Measurements from ENCODE around the gene BCAR3.
"Not testable (repeated sequence)": the region's sequence is repeated elsewhere in the genome, so short reads cannot be mapped to it uniquely, and the experiment has no call there.

Gene BCAR3

GRCh38 chr1:93573940-93574469, 107.6 kb downstream of the BCAR3 start:
- DNase-seq: no peak

- no peak for DNase-seq
Observed at GRCh38 chr1:93571623-93572310, 109.9 kb downstream of the BCAR3 start.

- no peak for DNase-seq
Observed at GRCh38 chr1:93569489-93569888, 112.1 kb downstream of the BCAR3 start.

- no peak for DNase-seq
Observed at GRCh38 chr1:93567255-93567918, 114.2 kb downstream of the BCAR3 start.

GRCh38 chr1:93566227-93566626, 115.4 kb downstream of the BCAR3 start:
- DNase-seq: no peak

- no peak for DNase-seq
Observed at GRCh38 chr1:93565496-93566206, 116.0 kb downstream of the BCAR3 start.

GRCh38 chr1:93559695-93560094, 121.9 kb downstream of the BCAR3 start:
- no peak for DNase-seq

GRCh38 chr1:93559045-93559444, 122.6 kb downstream of the BCAR3 start:
- DNase-seq: no peak

GRCh38 chr1:93556291-93556690, 125.3 kb downstream of the BCAR3 start:
- DNase-seq: no peak

- no peak for DNase-seq
Observed at GRCh38 chr1:93554883-93555872, 126.5 kb downstream of the BCAR3 start.

GRCh38 chr1:93553886-93554490, 127.6 kb downstream of the BCAR3 start:
- not testable (repeated sequence) for DNase-seq

GRCh38 chr1:93552741-93553455, 128.7 kb downstream of the BCAR3 start:
- no peak for DNase-seq

- DNase-seq: no peak
Observed at GRCh38 chr1:93549811-93550210, 131.8 kb downstream of the BCAR3 start.

GRCh38 chr1:93549131-93549530, 132.5 kb downstream of the BCAR3 start:
- DNase-seq: no peak

- no peak for DNase-seq
Observed at GRCh38 chr1:93546162-93546863, 135.3 kb downstream of the BCAR3 start.

- DNase-seq: no peak
Observed at GRCh38 chr1:93542398-93542797, 139.2 kb downstream of the BCAR3 start.

GRCh38 chr1:93541045-93541444, 140.6 kb downstream of the BCAR3 start:
- DNase-seq: no peak

GRCh38 chr1:93537924-93538323, 143.7 kb downstream of the BCAR3 start:
- DNase-seq: no peak

- DNase-seq: no peak
Observed at GRCh38 chr1:93537396-93537795, 144.2 kb downstream of the BCAR3 start.

GRCh38 chr1:93533677-93534076, 148.0 kb downstream of the BCAR3 start:
- no peak for DNase-seq
